Measurements from ENCODE around the gene UNKL. TPM values are rescaled to one million over a fixed set of nuclear protein-coding genes. Genes with fewer than 3 reads are reported as not detected.

The UNKL gene
- total RNA-seq, 1 donor from 2014 or later: 43.6 TPM

GRCh38 chr16:1450218-1450617 is 35.7 kb upstream of the UNKL start:
- Mint-ChIP-seq H3K9me3 (no peaks in the 10 kb centered on the region), H3K4me3 (no peak overlapping the region), H3K4me1 (no peaks in the 10 kb centered on the region), H3K36me3 (peaks cover 6% of the 10 kb centered on the region), H3K27me3 (ENCODE audit: low read depth) (no peaks in the 10 kb centered on the region), H3K27ac (no peak overlapping the region)
- DNase-seq (ENCODE audit: low spot score in 2 of 2, unreplicated experiment in 2 of 2): no peak
- TF ChIP-seq, protein P1, sequence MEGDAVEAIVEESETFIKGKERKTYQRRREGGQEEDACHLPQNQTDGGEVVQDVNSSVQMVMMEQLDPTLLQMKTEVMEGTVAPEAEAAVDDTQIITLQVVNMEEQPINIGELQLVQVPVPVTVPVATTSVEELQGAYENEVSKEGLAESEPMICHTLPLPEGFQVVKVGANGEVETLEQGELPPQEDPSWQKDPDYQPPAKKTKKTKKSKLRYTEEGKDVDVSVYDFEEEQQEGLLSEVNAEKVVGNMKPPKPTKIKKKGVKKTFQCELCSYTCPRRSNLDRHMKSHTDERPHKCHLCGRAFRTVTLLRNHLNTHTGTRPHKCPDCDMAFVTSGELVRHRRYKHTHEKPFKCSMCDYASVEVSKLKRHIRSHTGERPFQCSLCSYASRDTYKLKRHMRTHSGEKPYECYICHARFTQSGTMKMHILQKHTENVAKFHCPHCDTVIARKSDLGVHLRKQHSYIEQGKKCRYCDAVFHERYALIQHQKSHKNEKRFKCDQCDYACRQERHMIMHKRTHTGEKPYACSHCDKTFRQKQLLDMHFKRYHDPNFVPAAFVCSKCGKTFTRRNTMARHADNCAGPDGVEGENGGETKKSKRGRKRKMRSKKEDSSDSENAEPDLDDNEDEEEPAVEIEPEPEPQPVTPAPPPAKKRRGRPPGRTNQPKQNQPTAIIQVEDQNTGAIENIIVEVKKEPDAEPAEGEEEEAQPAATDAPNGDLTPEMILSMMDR (IDR thresholded peaks at IDR 0.05; ENCODE audit: unreplicated experiment): no peak

DNA sequence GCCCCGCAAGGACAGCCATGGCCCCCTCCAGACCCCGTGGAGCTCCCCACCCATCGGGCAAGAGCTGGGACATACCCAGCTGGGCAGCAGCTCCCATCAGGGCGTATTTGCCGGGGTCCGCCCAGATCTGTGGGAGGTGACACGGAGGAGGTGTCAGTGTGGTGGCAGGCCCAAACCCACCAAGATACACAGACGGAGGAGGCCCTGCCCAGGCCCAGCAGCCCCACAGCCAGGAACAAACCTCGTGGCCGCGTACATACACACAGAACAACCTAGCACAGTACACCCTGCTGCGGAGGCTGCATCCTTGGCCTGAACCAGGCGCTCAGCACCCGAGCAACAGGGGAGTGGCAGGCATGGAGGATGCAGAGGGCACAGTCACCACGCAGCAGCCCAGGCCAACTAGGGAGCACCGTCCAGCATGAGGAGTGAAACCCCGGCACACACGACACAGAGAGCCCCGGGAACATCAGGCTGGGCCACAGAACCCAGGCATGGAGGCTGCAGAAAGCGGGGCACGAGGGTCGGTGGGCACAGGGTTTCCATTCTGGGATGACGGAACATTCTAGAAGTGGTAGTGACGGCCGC is 34.8 kb upstream of the UNKL start:
- H3K9me3 Mint-ChIP-seq: no peaks in the 10 kb centered on the region
- DNase-seq (ENCODE audit: low spot score in 2 of 2, unreplicated experiment in 2 of 2): no peak
- no peaks in the 10 kb centered on the region for H3K4me1 Mint-ChIP-seq
- H3K27me3 Mint-ChIP-seq (ENCODE audit: low read depth): no peaks in the 10 kb centered on the region
- no peak overlapping the region for H3K27ac Mint-ChIP-seq
- TF ChIP-seq, protein P1 (IDR thresholded peaks at IDR 0.05; ENCODE audit: unreplicated experiment): no peak
- no peak overlapping the region for H3K4me3 Mint-ChIP-seq
- peaks cover 6% of the 10 kb centered on the region for H3K36me3 Mint-ChIP-seq

DNA sequence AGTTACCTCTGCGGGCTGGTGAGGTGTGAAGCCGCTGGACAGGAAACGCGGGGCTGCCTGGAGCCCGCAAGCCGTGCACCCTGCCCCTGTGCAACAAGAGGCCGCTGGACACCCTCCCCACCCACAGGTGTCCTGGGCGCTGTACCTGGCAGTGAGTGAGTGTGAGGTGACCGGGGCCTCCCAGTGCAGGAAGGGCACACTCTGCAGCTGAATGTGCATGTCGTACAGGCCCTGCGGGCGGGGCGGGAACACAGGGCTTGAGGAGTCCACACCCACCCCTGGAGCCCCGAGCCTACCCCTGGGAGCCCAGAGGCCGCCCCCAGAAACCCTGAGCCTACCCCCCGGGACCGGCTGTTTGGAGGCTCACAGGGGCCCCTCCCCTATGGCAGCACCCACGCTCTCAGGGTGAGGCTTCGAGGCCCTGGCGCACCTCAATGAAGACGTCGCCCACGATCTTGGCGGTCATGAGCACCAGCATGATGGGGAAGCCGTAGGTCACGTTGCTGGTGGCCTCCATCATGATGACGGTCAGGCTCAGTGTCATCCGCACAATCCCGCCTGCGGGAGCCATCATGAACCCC is 34.1 kb upstream of the UNKL start:
- Mint-ChIP-seq H3K4me1 (no peaks in the 10 kb centered on the region), H3K36me3 (peaks cover 6% of the 10 kb centered on the region), H3K27ac (no peak overlapping the region), H3K9me3 (no peaks in the 10 kb centered on the region), H3K4me3 (no peak overlapping the region), H3K27me3 (ENCODE audit: low read depth) (no peaks in the 10 kb centered on the region)
- no peak for DNase-seq (ENCODE audit: low spot score in 2 of 2, unreplicated experiment in 2 of 2)
- TF ChIP-seq, protein P1 (IDR thresholded peaks at IDR 0.05; ENCODE audit: unreplicated experiment): no peak

- Mint-ChIP-seq H3K4me3 (no peak overlapping the region), H3K27me3 (ENCODE audit: low read depth) (no peaks in the 10 kb centered on the region), H3K27ac (no peak overlapping the region), H3K9me3 (no peaks in the 10 kb centered on the region), H3K4me1 (no peaks in the 10 kb centered on the region), H3K36me3 (peaks cover 6% of the 10 kb centered on the region)
- TF ChIP-seq, protein P1 (IDR thresholded peaks at IDR 0.05; ENCODE audit: unreplicated experiment): no peak
- DNase-seq (ENCODE audit: low spot score in 2 of 2, unreplicated experiment in 2 of 2): no peak
Observed at GRCh38 chr16:1447965-1448364, 33.5 kb upstream of the UNKL start.

- no peaks in the 10 kb centered on the region for H3K9me3 Mint-ChIP-seq
- TF ChIP-seq, protein P1 (IDR thresholded peaks at IDR 0.05; ENCODE audit: unreplicated experiment): no peak
- H3K27me3 Mint-ChIP-seq (ENCODE audit: low read depth): no peaks in the 10 kb centered on the region
- no peak for DNase-seq (ENCODE audit: low spot score in 2 of 2, unreplicated experiment in 2 of 2)
- H3K4me1 Mint-ChIP-seq: no peaks in the 10 kb centered on the region
- no peak overlapping the region for H3K27ac Mint-ChIP-seq
- H3K4me3 Mint-ChIP-seq: no peak overlapping the region
- peaks cover 4% of the 10 kb centered on the region for H3K36me3 Mint-ChIP-seq
Observed at GRCh38 chr16:1446296-1447080, 32.0 kb upstream of the UNKL start.
